GM23338 (cell line): ENCODE results near the gene MARK3. TPM values are rescaled to one million over a fixed set of nuclear protein-coding genes. Genes with fewer than 3 reads are reported as not detected.

Experiments used
- ATAC-seq: fragments of 200-7000 bp; cut with Tn5 transposase; 3 replicates; pipeline ENCODE4 v1.9.1; 2020
- DNase-seq: peaks from one replicate; pipeline ENCODE4 v3.0.0-alpha.2; 2015; ENCODE audit warnings: low spot score
- H2AFZ ChIP-seq: fragments of 200-600 bp; sonication (generic); 2 replicates; pipeline ENCODE4 v1.8.0; 2016; ENCODE audit warnings: antibody characterized with exemption, mild to moderate bottlenecking, moderate library complexity
- H3F3A ChIP-seq: fragments of 200-600 bp; sonication (generic); replicated peaks from 2 replicates; pipeline ENCODE4 v1.8.0; 2017; ENCODE audit warnings: antibody characterized with exemption, mixed run types, low read depth
- H3K27ac ChIP-seq: fragments of 200-600 bp; sonication (generic); 2 replicates; pipeline ENCODE4 v1.6.1; 2016; ENCODE audit warnings: low read depth
- H3K27me3 ChIP-seq: fragments of 200-600 bp; sonication (generic); 2 replicates; pipeline ENCODE4 v1.8.0; 2016; ENCODE audit warnings: mild to moderate bottlenecking, mixed run types, moderate library complexity; ENCODE audit not compliant: insufficient read depth
- H3K36me3 ChIP-seq: fragments of 200-600 bp; sonication (generic); 2 replicates; pipeline ENCODE4 v1.8.0; 2016; ENCODE audit warnings: mild to moderate bottlenecking; ENCODE audit not compliant: insufficient read depth
- H3K4me1 ChIP-seq: fragments of 200-600 bp; sonication (generic); 2 replicates; pipeline ENCODE4 v1.8.0; 2016; ENCODE audit warnings: mild to moderate bottlenecking, moderate library complexity; ENCODE audit not compliant: insufficient read depth
- H3K4me2 ChIP-seq: fragments of 200-600 bp; sonication (generic); 2 replicates; pipeline ENCODE4 v1.7.1; 2017; ENCODE audit warnings: mixed run types
- H3K4me3 ChIP-seq: fragments of 200-600 bp; sonication (generic); 2 replicates; pipeline ENCODE4 v1.6.1; 2016; ENCODE audit warnings: mixed run types
- H3K79me2 ChIP-seq: fragments of 200-600 bp; sonication (generic); replicated peaks from 2 replicates; pipeline ENCODE4 v1.8.0; 2017; ENCODE audit warnings: mild to moderate bottlenecking; ENCODE audit not compliant: insufficient read depth
- H3K9me2 ChIP-seq: fragments of 200-600 bp; sonication (generic); 2 replicates; pipeline ENCODE4 v1.8.0; 2017; ENCODE audit not compliant: insufficient read depth
- H4K20me1 ChIP-seq: fragments of 200-600 bp; sonication (generic); replicated peaks from 2 replicates; pipeline ENCODE4 v1.8.0; 2017; ENCODE audit warnings: mild to moderate bottlenecking; ENCODE audit not compliant: insufficient read depth
- H3K27ac Mint-ChIP-seq: 2 replicates; pipeline ENCODE4 v1.8.0; 2020; ENCODE audit warnings: inconsistent platforms, mild to moderate bottlenecking, moderate library complexity, mixed read lengths
- H3K27me3 Mint-ChIP-seq: 3 replicates; pipeline ENCODE4 v1.8.0; 2022; ENCODE audit warnings: low read depth, mild to moderate bottlenecking, moderate library complexity, mixed read lengths, inconsistent platforms; ENCODE audit not compliant: insufficient read depth, poor library complexity
- H3K36me3 Mint-ChIP-seq: 3 replicates; pipeline ENCODE4 v1.8.0; 2021; ENCODE audit warnings: low read depth, mild to moderate bottlenecking, inconsistent platforms, moderate library complexity, mixed read lengths
- H3K4me1 Mint-ChIP-seq: 3 replicates; pipeline ENCODE4 v1.8.0; 2020; ENCODE audit warnings: mild to moderate bottlenecking, inconsistent platforms, mixed read lengths
- H3K4me3 Mint-ChIP-seq: 3 replicates; pipeline ENCODE4 v1.8.0; 2021; ENCODE audit warnings: moderate library complexity, mild to moderate bottlenecking, inconsistent platforms, mixed read lengths
- H3K9me3 Mint-ChIP-seq: 3 replicates; pipeline ENCODE4 v1.8.0; 2020; ENCODE audit warnings: moderate library complexity, mild to moderate bottlenecking, inconsistent platforms, mixed read lengths
- EZH2 ChIP-seq: fragments of 200-600 bp; sonication (generic); IDR thresholded peaks from one replicate; pipeline ENCODE4 v1.8.0; 2017; ENCODE audit warnings: antibody characterized with exemption, mild to moderate bottlenecking, low read depth; ENCODE audit not compliant: unreplicated experiment
- NANOG ChIP-seq: IDR thresholded peaks from 2 replicates; pipeline ENCODE4 v1.6.1; 2016; ENCODE audit warnings: antibody characterized with exemption, borderline replicate concordance
- ZNF331 ChIP-seq: fragments of 250-450 bp; sonication (Bioruptor Pico); IDR thresholded peaks from 2 replicates; pipeline ENCODE4 v1.5.0; 2020; ENCODE audit warnings: low read depth, mild to moderate bottlenecking, moderate library complexity
- polyA plus RNA-seq: library from polyadenylated mRNA; unstranded; fragments of >200 nt; fragmentation: Nextera tagmentation; extraction: Ambion mirVana; gene quantifications from 2 replicates; pipeline ENCODE4 v1.2.1, GENCODE V29; 2016
- total RNA-seq: library from RNA; depleted of rRNA; stranded (reverse); fragments of >200 nt; shearing (Covaris generic); gene quantifications from 2 replicates; pipeline ENCODE4 v1.2.3, GENCODE V29; 2014
- TF ChIP-seq, protein P1 (sequence below): IDR thresholded peaks from 2 replicates; pipeline ENCODE4 v1.6.1; 2016; ENCODE audit warnings: antibody characterized with exemption
- TF ChIP-seq, protein P2 (sequence below): fragments of 250-450 bp; sonication (Bioruptor Pico); IDR thresholded peaks from 2 replicates; pipeline ENCODE4 v1.5.0; 2020; ENCODE audit warnings: mild to moderate bottlenecking, moderate library complexity

Gene MARK3
- total and polyA plus RNA-seq, 2 experiments from 2014 or later = 45.9 to 69.7 TPM

GRCh38 chr14:103428723-103429556 lies 43.7 kb downstream of the MARK3 start:
- Histone ChIP-seq H3K4me2 (peak overlapping the region; percentile 10; the same call in 1 of the 2 replicates), H3K79me2 (peaks cover 65% of the 10 kb centered on the region), H3F3A (no peaks in the 10 kb centered on the region), H3K4me1 (peaks cover 33% of the 10 kb centered on the region), H3K4me3 (no peak overlapping the region), H4K20me1 (peaks cover 6% of the 10 kb centered on the region; the same call in 1 of the 2 replicates), H3K36me3 (no peaks in the 10 kb centered on the region), H3K27me3 (no peaks in the 10 kb centered on the region), H3K9me2 (no peaks in the 10 kb centered on the region), H3K27ac (no peak overlapping the region; the same call in 1 of the 2 replicates), H2AFZ (no peak overlapping the region)
- H3K9me3 Mint-ChIP-seq = no peaks in the 10 kb centered on the region
- H3K4me3 Mint-ChIP-seq = no peak overlapping the region
- H3K4me1 Mint-ChIP-seq = peaks cover 33% of the 10 kb centered on the region
- ATAC-seq = no peak
- no peaks in the 10 kb centered on the region for H3K27me3 Mint-ChIP-seq
- peak; percentile 38 for DNase-seq
- TF ChIP-seq, protein P1, sequence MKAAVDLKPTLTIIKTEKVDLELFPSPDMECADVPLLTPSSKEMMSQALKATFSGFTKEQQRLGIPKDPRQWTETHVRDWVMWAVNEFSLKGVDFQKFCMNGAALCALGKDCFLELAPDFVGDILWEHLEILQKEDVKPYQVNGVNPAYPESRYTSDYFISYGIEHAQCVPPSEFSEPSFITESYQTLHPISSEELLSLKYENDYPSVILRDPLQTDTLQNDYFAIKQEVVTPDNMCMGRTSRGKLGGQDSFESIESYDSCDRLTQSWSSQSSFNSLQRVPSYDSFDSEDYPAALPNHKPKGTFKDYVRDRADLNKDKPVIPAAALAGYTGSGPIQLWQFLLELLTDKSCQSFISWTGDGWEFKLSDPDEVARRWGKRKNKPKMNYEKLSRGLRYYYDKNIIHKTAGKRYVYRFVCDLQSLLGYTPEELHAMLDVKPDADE = no peak
- TF ChIP-seq NANOG = 0 out of 2 replicates have a peak, but pooled peaks have one; percentile 8
- H3K36me3 Mint-ChIP-seq = peaks cover 13% of the 10 kb centered on the region; the same call in 2 of the 3 replicates
- peak overlapping the region; percentile 68 for H3K27ac Mint-ChIP-seq

DNA sequence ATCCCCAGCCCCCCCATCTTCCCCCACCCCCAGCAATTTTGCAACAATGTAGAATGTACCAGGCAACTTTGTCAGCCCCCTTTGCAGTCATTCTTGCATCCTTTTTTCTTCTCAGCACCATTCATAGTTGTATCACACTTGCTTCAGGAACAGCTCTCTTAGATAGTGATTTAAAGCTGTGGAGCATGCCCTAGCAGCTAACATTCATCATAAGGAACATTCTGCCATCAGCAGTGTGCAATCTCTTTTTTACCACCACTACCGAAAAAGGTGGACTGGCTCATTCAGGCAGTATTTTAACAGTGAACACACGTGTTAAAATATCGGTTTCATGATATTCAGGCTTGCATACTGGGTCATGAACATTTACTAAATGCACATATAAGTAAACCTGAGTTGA lies 45.1 kb downstream of the MARK3 start:
- no peaks in the 10 kb centered on the region for H3F3A ChIP-seq
- no peaks in the 10 kb centered on the region for H3K36me3 ChIP-seq
- peaks cover 33% of the 10 kb centered on the region for H3K4me1 ChIP-seq
- TF ChIP-seq EZH2 (no peak), NANOG (no peak), ZNF331 (no peak)
- TF ChIP-seq, protein P2, sequence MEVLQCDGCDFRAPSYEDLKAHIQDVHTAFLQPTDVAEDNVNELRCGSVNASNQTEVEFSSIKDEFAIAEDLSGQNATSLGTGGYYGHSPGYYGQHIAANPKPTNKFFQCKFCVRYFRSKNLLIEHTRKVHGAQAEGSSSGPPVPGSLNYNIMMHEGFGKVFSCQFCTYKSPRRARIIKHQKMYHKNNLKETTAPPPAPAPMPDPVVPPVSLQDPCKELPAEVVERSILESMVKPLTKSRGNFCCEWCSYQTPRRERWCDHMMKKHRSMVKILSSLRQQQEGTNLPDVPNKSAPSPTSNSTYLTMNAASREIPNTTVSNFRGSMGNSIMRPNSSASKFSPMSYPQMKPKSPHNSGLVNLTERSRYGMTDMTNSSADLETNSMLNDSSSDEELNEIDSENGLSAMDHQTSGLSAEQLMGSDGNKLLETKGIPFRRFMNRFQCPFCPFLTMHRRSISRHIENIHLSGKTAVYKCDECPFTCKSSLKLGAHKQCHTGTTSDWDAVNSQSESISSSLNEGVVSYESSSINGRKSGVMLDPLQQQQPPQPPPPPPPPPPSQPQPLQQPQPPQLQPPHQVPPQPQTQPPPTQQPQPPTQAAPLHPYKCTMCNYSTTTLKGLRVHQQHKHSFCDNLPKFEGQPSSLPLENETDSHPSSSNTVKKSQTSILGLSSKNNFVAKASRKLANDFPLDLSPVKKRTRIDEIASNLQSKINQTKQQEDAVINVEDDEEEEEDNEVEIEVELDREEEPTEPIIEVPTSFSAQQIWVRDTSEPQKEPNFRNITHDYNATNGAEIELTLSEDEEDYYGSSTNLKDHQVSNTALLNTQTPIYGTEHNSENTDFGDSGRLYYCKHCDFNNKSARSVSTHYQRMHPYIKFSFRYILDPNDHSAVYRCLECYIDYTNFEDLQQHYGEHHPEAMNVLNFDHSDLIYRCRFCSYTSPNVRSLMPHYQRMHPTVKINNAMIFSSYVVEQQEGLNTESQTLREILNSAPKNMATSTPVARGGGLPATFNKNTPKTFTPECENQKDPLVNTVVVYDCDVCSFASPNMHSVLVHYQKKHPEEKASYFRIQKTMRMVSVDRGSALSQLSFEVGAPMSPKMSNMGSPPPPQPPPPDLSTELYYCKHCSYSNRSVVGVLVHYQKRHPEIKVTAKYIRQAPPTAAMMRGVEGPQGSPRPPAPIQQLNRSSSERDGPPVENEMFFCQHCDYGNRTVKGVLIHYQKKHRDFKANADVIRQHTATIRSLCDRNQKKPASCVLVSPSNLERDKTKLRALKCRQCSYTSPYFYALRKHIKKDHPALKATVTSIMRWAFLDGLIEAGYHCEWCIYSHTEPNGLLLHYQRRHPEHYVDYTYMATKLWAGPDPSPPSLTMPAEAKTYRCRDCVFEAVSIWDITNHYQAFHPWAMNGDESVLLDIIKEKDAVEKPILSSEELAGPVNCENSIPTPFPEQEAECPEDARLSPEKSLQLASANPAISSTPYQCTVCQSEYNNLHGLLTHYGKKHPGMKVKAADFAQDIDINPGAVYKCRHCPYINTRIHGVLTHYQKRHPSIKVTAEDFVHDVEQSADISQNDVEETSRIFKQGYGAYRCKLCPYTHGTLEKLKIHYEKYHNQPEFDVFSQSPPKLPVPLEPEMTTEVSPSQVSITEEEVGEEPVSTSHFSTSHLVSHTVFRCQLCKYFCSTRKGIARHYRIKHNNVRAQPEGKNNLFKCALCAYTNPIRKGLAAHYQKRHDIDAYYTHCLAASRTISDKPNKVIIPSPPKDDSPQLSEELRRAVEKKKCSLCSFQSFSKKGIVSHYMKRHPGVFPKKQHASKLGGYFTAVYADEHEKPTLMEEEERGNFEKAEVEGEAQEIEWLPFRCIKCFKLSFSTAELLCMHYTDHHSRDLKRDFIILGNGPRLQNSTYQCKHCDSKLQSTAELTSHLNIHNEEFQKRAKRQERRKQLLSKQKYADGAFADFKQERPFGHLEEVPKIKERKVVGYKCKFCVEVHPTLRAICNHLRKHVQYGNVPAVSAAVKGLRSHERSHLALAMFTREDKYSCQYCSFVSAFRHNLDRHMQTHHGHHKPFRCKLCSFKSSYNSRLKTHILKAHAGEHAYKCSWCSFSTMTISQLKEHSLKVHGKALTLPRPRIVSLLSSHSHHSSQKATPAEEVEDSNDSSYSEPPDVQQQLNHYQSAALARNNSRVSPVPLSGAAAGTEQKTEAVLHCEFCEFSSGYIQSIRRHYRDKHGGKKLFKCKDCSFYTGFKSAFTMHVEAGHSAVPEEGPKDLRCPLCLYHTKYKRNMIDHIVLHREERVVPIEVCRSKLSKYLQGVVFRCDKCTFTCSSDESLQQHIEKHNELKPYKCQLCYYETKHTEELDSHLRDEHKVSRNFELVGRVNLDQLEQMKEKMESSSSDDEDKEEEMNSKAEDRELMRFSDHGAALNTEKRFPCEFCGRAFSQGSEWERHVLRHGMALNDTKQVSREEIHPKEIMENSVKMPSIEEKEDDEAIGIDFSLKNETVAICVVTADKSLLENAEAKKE = no peak
- peaks cover 67% of the 10 kb centered on the region for H3K79me2 ChIP-seq
- no peak for DNase-seq
- peaks cover 32% of the 10 kb centered on the region for H3K4me1 Mint-ChIP-seq
- H3K4me3 ChIP-seq = no peak overlapping the region
- H3K27ac ChIP-seq = no peak overlapping the region
- H3K27me3 ChIP-seq = no peaks in the 10 kb centered on the region
- H3K4me2 ChIP-seq = no peak overlapping the region
- peaks cover 11% of the 10 kb centered on the region; the same call in 1 of the 3 replicates for H3K36me3 Mint-ChIP-seq
- no peak for ATAC-seq
- no peaks in the 10 kb centered on the region for H3K27me3 Mint-ChIP-seq
- no peaks in the 10 kb centered on the region for H3K9me3 Mint-ChIP-seq
- no peak overlapping the region for H3K4me3 Mint-ChIP-seq
- no peaks in the 10 kb centered on the region for H3K9me2 ChIP-seq
- H2AFZ ChIP-seq = no peak overlapping the region
- H4K20me1 ChIP-seq = peaks cover 12% of the 10 kb centered on the region; the same call in 1 of the 2 replicates
- H3K27ac Mint-ChIP-seq = no peak overlapping the region
